ENCODE results near the gene ZBTB21.

The ZBTB21 gene

DNA sequence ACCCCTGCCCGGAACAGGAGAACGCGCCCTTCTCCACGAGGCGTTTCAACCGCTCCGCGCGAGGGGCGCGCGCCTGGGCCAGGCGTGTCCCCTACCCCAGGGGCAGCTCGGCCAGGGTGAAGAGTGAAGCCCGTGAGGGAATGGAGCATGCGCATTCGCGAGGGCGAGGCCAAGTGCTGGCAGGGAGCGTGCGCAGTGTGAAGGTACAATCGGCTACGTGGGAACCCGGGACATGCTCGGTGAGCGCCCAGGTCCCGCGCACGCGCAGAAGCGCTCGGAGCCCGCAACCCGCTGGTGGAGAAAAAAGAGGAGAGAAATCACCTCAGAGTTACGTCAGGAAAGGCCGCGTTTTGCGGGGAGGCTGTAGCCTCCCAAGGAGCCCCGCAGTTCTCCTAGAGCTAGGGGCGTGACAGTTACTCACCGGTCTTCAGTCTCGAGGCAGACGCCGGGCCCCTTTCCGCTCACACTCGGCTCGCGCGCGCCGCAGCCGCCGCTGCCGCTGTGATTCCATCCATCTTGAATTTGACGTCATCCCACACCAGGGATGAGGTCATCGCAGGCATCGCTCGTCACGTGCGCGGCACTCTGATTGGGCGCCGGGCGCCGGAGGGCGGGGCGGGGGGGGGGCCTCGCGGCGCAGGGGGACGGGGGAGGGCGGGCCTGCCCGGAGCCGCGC is at the start of gene ZBTB21:
ZBTB21 (minus strand) TSS at position 530 of the 676 bp plus-strand sequence. CDS start 16,265 bp downstream, outside the sequence.
- DNase-seq, result peak; percentile 99

- no peak for DNase-seq
Observed at GRCh38 chr21:42059721-42060120, 49.6 kb upstream of the ZBTB21 start.

DNA sequence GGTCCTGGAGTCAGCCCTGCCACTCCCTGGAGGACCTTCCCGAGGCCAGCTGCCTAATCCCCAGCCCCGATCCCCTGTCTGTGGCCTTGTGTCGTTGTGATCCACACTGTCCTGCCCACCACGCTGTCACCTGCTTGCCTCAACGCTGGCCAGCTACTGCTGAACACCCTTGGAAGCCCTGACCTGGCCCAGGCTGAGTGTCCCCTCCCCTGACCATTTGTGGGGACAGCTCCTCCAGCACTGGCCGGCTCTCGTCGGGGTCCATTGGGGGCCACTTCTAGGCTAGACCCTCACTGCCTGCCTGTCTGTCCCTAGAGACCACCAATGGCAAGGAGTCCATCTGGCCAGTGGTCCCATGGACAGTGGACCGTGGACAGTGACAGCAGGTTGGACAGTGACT is 49.0 kb upstream of the ZBTB21 start:
- no peak for DNase-seq

DNA sequence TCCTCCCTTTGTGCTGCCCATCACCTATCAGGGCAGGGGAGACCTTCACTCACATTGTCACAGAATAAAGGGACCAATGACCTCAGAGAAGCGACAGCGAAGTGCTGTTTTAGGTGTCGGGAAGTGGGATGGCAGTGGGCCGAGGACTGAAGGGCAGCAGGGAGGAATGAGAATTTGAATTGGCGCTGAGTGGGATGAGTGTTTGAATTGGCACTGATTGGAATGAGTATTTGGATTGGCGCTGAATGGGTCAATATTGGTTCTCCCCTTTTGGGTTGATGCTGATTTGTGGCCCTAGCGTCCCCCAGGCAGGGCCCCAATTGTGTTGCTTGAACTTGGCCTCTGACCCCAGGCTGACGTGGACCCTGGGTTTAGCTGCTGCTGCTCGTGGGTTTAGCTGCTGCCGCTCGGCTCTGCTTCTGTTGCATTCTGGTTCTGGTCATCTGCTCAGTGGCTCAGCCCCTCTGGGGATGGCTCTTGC is 48.5 kb upstream of the ZBTB21 start:
- no peak for DNase-seq

- DNase-seq, result no peak
Observed at GRCh38 chr21:42057851-42058437, 47.8 kb upstream of the ZBTB21 start.

DNA sequence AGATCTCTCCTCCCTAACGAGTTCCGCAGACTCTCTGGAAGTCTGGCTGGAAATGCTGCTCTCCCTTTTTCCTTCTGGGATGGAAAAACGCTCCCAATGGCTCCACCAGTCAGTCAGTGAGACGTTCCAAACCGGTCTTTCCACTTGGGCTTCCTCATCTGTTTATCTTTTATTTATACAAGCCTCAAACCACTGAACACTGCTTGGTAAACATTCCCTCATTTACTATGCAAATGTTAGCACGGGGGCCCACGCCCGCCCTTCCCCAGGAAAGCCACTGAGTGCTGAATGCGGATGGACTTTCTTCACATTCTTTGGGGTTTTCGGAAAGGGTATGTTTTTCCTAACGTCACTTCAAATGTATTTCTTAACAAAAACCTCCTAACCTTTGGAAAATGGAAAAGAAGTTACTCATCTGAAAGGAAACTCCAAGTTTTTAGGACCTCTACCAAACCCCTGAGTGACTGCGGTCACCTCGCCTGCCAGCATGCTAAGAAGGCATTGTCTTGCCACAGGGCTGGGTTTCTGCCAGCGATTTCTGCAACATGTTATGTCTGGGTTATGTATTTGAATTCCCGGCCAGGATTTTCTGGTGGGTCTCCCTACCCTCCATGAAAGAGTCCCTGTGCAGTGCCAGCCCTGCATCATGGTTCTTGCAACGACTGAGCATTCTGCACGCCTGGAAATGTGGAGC is 47.0 kb upstream of the ZBTB21 start:
- DNase-seq, result no peak

DNA sequence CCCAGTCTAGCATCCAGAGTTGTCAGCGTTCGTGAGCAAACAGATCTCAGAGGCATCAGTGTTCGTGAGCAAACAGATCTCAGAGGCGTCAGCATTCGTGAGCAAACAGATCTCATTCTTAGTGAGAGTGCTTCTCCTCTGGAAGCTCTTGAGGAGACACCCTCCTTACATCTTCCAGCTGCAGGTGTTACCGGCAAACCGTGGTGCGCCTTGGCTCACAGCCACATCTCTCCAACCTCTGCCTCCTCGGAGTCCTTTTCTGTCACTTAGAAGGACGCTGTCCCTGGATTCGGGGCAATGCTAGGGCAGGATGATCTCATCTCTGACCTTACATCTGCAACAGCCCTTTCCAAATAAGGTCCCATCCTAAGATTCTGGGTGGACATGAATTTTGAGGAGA is 46.3 kb upstream of the ZBTB21 start:
- no peak for DNase-seq

- DNase-seq, result no peak
Observed at GRCh38 chr21:42055425-42055824, 45.3 kb upstream of the ZBTB21 start.

DNA sequence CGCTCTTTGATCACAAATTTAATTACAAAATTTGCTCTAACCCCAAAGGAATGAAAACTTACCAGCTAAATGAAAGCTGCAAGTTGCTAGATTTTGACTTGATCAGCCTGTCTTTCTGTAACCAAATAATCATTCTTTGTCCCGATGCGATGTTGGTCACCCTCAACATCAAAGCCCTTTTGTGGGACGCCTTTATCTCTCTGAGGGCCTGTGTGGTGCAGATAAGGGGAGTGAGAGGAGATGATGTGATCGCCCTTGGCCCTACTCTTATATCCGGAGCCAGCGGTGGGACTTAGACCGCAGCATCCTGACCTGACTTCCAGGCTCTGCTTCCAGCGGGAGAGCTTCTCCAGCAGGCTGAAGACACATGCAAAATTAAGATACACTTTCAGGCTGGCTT is 41.6 kb upstream of the ZBTB21 start:
- no peak for DNase-seq

DNA sequence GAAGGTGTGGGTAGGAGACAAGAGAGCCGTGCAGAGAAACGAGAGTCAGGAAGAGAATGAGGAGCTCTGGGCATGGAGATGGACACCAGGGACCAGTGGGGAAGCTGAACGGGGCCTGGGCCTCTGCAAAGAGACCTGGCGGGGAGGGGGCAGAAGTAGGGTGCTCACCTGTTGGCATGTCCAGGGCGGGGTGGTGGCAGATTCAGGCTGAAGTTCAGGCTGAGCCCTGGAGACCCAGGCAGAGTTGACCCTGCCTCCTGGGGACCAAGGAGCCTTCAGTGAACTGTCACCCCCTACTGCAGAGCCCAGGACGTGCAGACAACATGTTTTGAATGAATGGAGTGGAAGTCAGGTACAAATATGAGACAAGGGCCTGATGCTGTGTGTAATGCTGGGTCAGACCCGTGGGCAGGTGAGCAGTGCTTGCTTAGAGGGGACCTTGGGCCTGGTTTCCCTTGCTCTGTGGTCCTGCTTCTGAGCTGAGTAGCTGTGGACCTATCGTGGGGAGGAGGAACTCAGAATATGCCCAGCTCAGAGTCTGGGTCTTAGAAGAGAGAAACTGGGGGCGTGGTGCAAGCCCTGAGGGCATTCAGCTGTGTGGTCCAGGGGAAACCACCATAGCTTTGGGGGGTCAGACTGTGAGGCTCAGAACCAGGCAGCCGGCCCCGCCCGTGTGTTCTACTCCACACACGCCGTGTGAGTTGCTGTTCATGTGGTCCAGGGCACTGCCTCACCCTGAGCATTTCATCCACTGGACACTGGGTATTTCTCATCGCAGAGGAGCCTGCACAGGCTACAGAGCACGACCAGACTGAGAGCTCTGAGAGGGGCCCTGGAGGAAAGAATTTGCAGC is 39.6 kb upstream of the ZBTB21 start:
- no peak for DNase-seq

GRCh38 chr21:42048870-42049577 is 38.9 kb upstream of the ZBTB21 start:
- DNase-seq, result no peak

DNA sequence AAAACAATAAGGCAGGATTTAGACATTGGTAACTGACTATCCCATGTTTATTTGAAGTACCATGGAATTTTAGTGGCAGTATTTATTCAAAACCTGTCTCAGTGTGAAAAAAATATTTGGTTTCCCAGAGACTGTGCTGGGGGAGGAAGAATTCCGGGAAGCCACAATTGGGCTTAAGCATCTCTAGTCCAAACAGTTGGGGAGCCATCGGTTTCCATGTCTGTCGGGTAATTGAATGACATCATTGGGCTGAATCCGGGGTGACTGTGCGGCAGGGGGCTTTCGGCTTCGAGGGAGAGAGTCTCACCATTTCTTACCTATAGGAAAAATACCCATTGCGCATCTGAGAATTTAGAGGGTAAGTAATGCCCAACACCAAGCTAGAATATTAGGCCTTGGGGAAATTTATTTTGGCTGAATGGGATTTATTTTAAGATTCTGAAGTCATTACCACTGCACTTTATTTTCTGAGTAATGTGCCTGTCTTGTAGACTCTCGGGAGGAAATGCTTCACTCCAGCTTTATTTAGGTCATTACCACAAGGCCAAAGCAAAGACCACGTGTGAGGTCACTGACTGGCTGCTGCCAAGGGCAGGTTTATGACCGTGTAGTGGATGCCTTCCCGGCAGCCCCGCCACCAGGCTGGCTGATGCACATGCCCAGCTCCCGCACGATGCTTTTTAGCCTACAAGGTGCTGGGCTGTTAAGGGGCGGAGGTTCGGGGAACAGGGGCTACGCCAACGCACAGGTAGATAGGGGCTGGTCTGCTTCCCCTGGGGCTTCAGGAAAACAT is 37.9 kb upstream of the ZBTB21 start:
- no peak for DNase-seq

GRCh38 chr21:42044871-42045495 is 34.8 kb upstream of the ZBTB21 start:
- DNase-seq, result no peak

- no peak for DNase-seq
Observed at GRCh38 chr21:42043961-42044360, 33.8 kb upstream of the ZBTB21 start.

GRCh38 chr21:42043201-42043895 is 33.2 kb upstream of the ZBTB21 start:
- no peak for DNase-seq

DNA sequence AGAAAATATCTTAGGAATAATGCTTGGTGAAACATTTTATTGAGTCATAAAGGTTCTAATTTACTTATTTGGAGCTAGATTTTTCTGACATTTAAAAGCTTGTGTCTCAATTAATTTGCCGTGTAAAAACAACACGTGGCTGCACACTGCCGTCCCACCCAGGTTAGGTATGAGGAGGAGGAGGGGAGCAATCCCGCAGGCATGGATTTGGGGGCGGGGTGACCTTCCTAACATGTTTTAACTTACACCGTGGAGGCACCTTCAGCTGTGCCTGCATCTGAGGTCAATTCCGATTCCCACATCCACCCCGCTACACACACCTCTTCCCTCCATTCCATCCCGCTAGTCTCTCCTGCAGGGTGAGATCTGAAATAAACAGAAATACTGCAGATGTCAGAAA is 32.5 kb upstream of the ZBTB21 start:
- DNase-seq, result no peak

DNA sequence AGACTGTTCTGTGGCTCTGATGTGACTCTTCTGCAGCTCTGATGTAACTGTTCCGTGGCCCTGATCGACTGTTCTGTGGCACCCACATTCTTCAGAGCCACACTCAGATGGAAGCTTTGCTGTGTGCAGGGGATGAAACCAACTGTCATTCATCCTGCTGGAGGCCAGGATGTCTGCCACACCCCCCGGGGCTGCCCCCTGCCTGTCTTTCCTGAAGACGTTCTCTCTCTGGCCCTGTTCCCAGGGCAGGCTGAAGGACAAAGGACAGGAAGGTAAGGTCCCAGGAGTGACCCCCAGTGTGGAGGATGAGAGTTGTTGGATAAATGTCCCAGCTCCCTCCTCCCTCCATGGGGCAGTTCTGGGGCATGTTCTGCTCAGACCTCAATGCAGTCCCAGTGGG is 31.6 kb upstream of the ZBTB21 start:
- DNase-seq, result no peak

GRCh38 chr21:42041246-42041645 is 31.1 kb upstream of the ZBTB21 start:
- DNase-seq, result no peak

DNA sequence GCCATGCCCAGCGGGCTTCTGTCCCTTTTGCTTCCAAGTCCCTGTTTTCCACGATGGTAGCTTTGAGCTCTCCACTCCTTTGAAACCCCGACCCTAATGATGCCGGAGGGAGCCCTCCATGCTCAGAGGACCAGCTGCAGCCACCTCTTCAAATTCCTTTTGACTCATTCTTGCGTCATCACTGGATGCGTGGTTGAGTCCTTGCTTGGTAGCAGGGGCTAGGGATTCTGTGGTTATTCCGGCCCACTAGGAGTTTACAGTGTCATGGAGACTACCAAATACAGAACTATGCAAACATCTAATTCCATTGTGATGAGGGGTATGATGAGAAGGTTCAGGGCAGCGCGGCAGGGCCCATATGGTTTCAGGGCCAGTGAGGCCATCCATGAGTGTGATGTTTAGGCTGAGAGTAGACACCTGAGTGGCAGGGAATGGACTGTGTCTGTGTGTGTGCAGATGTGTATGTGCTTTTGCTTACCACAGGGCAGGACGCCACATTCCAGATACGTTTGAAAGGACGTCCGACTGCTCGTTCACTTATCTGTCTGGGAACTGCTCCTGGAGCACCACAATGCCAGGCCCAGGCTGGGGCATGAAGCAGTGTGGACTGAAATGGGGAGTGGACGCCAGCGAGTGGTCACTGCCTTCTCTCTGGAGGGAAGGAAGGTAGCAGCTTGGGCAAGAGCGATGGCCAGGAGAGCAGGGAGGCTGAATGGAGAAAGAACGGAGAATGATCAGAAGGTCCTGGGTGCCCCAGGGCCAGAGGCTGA is 30.4 kb upstream of the ZBTB21 start:
- no peak for DNase-seq

- DNase-seq, result no peak
Observed at GRCh38 chr21:42039911-42040351, 29.8 kb upstream of the ZBTB21 start.

All from activated CD4-positive, alpha-beta T cell treated with anti-CD3 and anti-CD28 coated beads, Interleukin-2, Interleukin-6, amounts not matched to agents 100 ng/mL and 50 ng/mL, durations not matched to agents 16 hours and 8 hours (primary cell).